HepG2 (cell line): Measurements from ENCODE around the gene FNDC10. TPM values are rescaled to one million over a fixed set of nuclear protein-coding genes. Genes with fewer than 3 reads are reported as not detected.

ENCODE experiments used
- AHDC1 ChIP-seq: sonication (generic); formaldehyde crosslinking; IDR thresholded peaks from 2 replicates; pipeline ENCODE4 v1.5.1; 2020; ENCODE audit warnings: mild to moderate bottlenecking, missing genetic modification reagents, borderline replicate concordance
- ATF1 ChIP-seq: IDR thresholded peaks from 2 replicates; pipeline ENCODE4 v1.6.1; 2016; ENCODE audit warnings: mild to moderate bottlenecking, control low read depth
- FOXC1 ChIP-seq: sonication (generic); formaldehyde crosslinking; IDR thresholded peaks from 2 replicates; pipeline ENCODE4 v1.8.0; 2022; ENCODE audit warnings: mild to moderate bottlenecking, missing genetic modification reagents, borderline replicate concordance
- GFI1 ChIP-seq: sonication (generic); formaldehyde crosslinking; IDR thresholded peaks from 2 replicates; pipeline ENCODE4 v1.5.0; 2020; ENCODE audit warnings: missing genetic modification reagents, mild to moderate bottlenecking, borderline replicate concordance
- GPBP1L1 ChIP-seq: sonication (generic); formaldehyde crosslinking; IDR thresholded peaks from 2 replicates; pipeline ENCODE4 v1.5.0; 2020; ENCODE audit warnings: mild to moderate bottlenecking, missing genetic modification reagents
- KAT2B ChIP-seq: fragments of 150-350 bp; IDR thresholded peaks from 2 replicates; pipeline ENCODE4 v1.6.1; 2014; ENCODE audit warnings: low read depth, low read length, borderline replicate concordance
- MXD4 ChIP-seq: IDR thresholded peaks from 2 replicates; pipeline ENCODE4 v1.6.1; 2016; ENCODE audit warnings: mild to moderate bottlenecking, missing biosample characterization, missing genetic modification reagents
- NFATC3 ChIP-seq: sonication (generic); formaldehyde crosslinking; IDR thresholded peaks from 2 replicates; pipeline ENCODE4 v1.5.1; 2020; ENCODE audit warnings: mild to moderate bottlenecking, missing genetic modification reagents
- NFRKB ChIP-seq: fragments of 450-650 bp; IDR thresholded peaks from 2 replicates; pipeline ENCODE4 v1.6.1; 2017
- REL ChIP-seq: sonication (generic); formaldehyde crosslinking; conservative IDR thresholded peaks from 2 replicates; pipeline ENCODE4 v1.8.0; 2022; ENCODE audit warnings: mild to moderate bottlenecking, missing genetic modification reagents, moderate library complexity
- RNF219 ChIP-seq: sonication (generic); formaldehyde crosslinking; IDR thresholded peaks from 2 replicates; pipeline ENCODE4 v1.5.0; 2020; ENCODE audit warnings: mild to moderate bottlenecking, missing genetic modification reagents
- ZNF670 ChIP-seq: sonication (generic); formaldehyde crosslinking; IDR thresholded peaks from 2 replicates; pipeline ENCODE4 v1.8.0; 2022; ENCODE audit warnings: mild to moderate bottlenecking, missing genetic modification reagents, borderline replicate concordance
- ZNF777 ChIP-seq: sonication (generic); formaldehyde crosslinking; IDR thresholded peaks from 2 replicates; pipeline ENCODE4 v1.4.0; 2020; ENCODE audit warnings: missing genetic modification reagents
- polyA plus RNA-seq, 8 experiments: library from polyadenylated mRNA; depleted of rRNA in 3 of 8; stranded (reverse) in 7 of 8; unstranded in 1 of 8; fragments of >200 nt; fragmentation: Illumina TruSeq in 4 of 8; extraction: Trizol in 4 of 8; gene quantifications; 2 replicates each; pipeline versions ENCODE4 v1.2.1 to v1.2.3, GENCODE V29; 2011 to 2016; ENCODE audit warnings: low read depth in 4 of 8, missing spikeins in 1 of 8, mixed read lengths in 1 of 8; ENCODE audit not compliant: insufficient read depth in 1 of 8
- total RNA-seq, 5 experiments: library from RNA; depleted of rRNA; stranded (reverse); fragments of >200 nt; fragmentation: Illumina TruSeq; extraction: Trizol; gene quantifications; 2 replicates each; pipeline ENCODE4 v1.2.3, GENCODE V29; 2016; ENCODE audit warnings: low read depth in 1 of 5
- TF ChIP-seq, protein P1 (sequence below): sonication (generic); formaldehyde crosslinking; IDR thresholded peaks from 2 replicates; pipeline ENCODE4 v1.4.0; 2020; ENCODE audit warnings: missing genetic modification reagents
- TF ChIP-seq, protein P2 (sequence below): fragments of 450-650 bp; IDR thresholded peaks from 2 replicates; pipeline ENCODE4 v1.6.1; 2017; ENCODE audit warnings: mild to moderate bottlenecking

The FNDC10 gene
- total and polyA plus RNA-seq, 2 of the 13 experiments (the other 11 are each of a cell fraction or from before 2014, with no cell fraction given), result 2.2 to 2.5 TPM

DNA sequence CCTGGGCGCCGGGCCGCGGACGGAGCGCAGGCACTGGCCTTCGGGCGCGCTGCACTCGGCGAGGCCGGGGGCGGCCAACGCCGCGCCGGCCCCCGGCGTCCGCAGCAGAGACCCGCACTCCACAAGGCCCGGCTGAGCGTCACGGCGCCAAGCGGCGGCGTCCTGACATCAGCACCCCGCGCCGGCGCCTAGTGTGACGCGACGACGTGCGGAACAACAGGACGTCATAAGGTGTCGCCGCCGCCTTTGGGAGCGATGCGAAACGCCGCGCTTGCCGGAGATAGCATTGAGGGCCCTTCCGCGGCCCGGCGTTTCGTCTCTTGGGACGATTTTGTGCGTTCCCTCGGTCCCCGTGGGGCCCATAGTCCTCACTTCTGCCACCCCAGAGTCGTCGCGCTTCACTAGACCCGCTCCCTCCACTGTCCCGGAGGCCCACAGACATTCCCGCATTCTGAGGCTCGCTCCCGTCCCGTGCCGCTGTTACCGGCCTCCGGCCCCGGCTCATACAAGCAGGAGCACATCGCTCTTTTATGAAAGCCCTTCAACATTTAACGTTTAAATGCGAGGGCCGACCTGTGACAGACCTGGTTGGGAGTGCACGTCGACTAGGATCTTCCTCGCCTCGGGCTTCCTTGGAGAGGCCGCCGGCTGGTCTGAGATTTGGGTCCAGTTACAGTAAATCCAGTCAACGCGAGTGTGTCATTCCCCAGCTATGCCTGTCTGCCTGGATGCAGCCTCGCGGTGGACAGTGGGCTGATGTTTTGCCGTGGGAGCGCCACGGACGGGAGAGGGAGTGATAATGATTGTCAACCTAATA is 25.0 kb downstream of the FNDC10 start, which contains the start of gene SSU72 (continued):
- no peak for TF ChIP-seq RNF219 (CRISPR knock-in tag)
- no peak for TF ChIP-seq KAT2B
- TF ChIP-seq REL, result no peak
- TF ChIP-seq AHDC1, result no peak
- no peak for TF ChIP-seq GPBP1L1
- peak; percentile 98 for TF ChIP-seq ATF1 (CRISPR knock-in tag)
- no peak for TF ChIP-seq NFRKB
- TF ChIP-seq ZNF670 (CRISPR knock-in tag), result no peak
- no peak for TF ChIP-seq NFATC3
- TF ChIP-seq MXD4 (CRISPR knock-in tag), result peak; percentile 62; the same call in 1 of the 2 replicates
- TF ChIP-seq ZNF777 (CRISPR knock-in tag), result peak; percentile 45; the same call in 1 of the 2 replicates
- no peak; the same call in 1 of the 2 replicates for TF ChIP-seq FOXC1 (CRISPR knock-in tag)
- TF ChIP-seq GFI1 (CRISPR knock-in tag), result 0 out of 2 replicates have a peak, but pooled peaks have one; percentile 7
- TF ChIP-seq, protein P1, sequence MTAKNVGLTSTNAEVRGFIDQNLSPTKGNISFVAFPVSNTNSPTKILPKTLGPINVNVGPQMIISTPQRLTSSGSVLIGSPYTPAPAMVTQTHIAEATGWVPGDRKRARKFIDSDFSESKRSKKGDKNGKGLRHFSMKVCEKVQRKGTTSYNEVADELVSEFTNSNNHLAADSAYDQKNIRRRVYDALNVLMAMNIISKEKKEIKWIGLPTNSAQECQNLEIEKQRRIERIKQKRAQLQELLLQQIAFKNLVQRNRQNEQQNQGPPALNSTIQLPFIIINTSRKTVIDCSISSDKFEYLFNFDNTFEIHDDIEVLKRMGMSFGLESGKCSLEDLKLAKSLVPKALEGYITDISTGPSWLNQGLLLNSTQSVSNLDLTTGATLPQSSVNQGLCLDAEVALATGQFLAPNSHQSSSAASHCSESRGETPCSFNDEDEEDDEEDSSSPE (CRISPR knock-in tag), result peak; percentile 57
- TF ChIP-seq, protein P2, sequence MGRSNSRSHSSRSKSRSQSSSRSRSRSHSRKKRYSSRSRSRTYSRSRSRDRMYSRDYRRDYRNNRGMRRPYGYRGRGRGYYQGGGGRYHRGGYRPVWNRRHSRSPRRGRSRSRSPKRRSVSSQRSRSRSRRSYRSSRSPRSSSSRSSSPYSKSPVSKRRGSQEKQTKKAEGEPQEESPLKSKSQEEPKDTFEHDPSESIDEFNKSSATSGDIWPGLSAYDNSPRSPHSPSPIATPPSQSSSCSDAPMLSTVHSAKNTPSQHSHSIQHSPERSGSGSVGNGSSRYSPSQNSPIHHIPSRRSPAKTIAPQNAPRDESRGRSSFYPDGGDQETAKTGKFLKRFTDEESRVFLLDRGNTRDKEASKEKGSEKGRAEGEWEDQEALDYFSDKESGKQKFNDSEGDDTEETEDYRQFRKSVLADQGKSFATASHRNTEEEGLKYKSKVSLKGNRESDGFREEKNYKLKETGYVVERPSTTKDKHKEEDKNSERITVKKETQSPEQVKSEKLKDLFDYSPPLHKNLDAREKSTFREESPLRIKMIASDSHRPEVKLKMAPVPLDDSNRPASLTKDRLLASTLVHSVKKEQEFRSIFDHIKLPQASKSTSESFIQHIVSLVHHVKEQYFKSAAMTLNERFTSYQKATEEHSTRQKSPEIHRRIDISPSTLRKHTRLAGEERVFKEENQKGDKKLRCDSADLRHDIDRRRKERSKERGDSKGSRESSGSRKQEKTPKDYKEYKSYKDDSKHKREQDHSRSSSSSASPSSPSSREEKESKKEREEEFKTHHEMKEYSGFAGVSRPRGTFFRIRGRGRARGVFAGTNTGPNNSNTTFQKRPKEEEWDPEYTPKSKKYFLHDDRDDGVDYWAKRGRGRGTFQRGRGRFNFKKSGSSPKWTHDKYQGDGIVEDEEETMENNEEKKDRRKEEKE, result no peak
